Breast epithelium (tissue), 4 donors: Measurements from ENCODE around the gene FCER2. TPM values are rescaled to one million over a fixed set of nuclear protein-coding genes. Genes with fewer than 3 reads are reported as not detected.

Experiments
- DNase-seq, 2 donors: peaks; one replicate each; pipeline ENCODE4 v3.0.0-alpha.2; 2019; ENCODE audit warnings: low spot score in 2 of 2
- H3K27ac ChIP-seq, 2 donors: fragments of 200-600 bp; sonication (generic) in 1 of 2; one replicate each; pipeline ENCODE4 v1.5.1; 2016 to 2019; ENCODE audit warnings: mild to moderate bottlenecking in 1 of 2
- H3K27me3 ChIP-seq, 2 donors: fragments of 200-600 bp; sonication (generic) in 1 of 2; one replicate each; pipeline versions ENCODE4 v1.5.1 to v1.6.0; 2017 to 2019; ENCODE audit warnings: control low read depth in 1 of 2, mild to moderate bottlenecking in 1 of 2
- H3K36me3 ChIP-seq: fragments of 200-600 bp; one replicate; pipeline ENCODE4 v1.5.1; 2019
- H3K4me1 ChIP-seq, 2 donors: fragments of 200-600 bp; sonication (generic); one replicate each; pipeline ENCODE4 v1.5.1; 2016 to 2019; ENCODE audit warnings: control low read depth in 1 of 2
- H3K4me3 ChIP-seq, 3 donors: fragments of 200-600 bp; sonication (generic); 1 replicate in 2 of 3; 2 replicates in 1 of 3; pipeline ENCODE4 v1.5.1; 2016 to 2019; ENCODE audit warnings: mild to moderate bottlenecking in 3 of 3, moderate library complexity in 2 of 3
- H3K9me3 ChIP-seq, 2 donors: fragments of 200-600 bp; sonication (generic) in 1 of 2; one replicate each; pipeline ENCODE4 v1.5.1; 2016 to 2019; ENCODE audit warnings: control low read depth in 1 of 2
- CTCF ChIP-seq, 3 donors: fragments of 450-650 bp; IDR thresholded peaks; one replicate each; pipeline ENCODE4 v1.5.1; 2016 to 2017; ENCODE audit warnings: antibody characterized with exemption in 3 of 3, mild to moderate bottlenecking in 3 of 3, moderate library complexity in 3 of 3
- POLR2A ChIP-seq: fragments of 450-650 bp; IDR thresholded peaks from one replicate; pipeline ENCODE4 v1.6.1; 2016; ENCODE audit warnings: antibody characterized with exemption, mild to moderate bottlenecking, moderate library complexity
- POLR2AphosphoS5 ChIP-seq, 3 donors: sonication (generic); formaldehyde crosslinking; IDR thresholded peaks; one replicate each; pipeline ENCODE4 v1.6.1; 2017; ENCODE audit warnings: antibody characterized with exemption in 3 of 3
- intact Hi-C: fragments of 100-400 bp; cut with DNase I; formaldehyde crosslinking; loops from one replicate; pipeline ENCODE4 v1.15.1; 2023; ENCODE audit warnings: low total_unique reads
- total RNA-seq, 3 donors: library from RNA; depleted of rRNA; stranded (reverse); fragments of >200 nt; gene quantifications; one replicate each; pipeline ENCODE4 v1.1.0, GENCODE V29; 2016

FCER2 gene
- total RNA-seq, 3 donors from 2014 or later = 0.29 to 0.48 TPM; not detected in 1

GRCh38 chr19:7705387-7706187, 3.7 kb upstream of the FCER2 start:
- no peaks in the 10 kb centered on the region for H3K36me3 ChIP-seq
- intact Hi-C loops = no loop called here
- H3K9me3 ChIP-seq = no peaks in the 10 kb centered on the region
- H3K27me3 ChIP-seq = peaks cover 0 to 21% of the 10 kb centered on the region in 2 donors
- no peaks in the 10 kb centered on the region for H3K4me1 ChIP-seq
- DNase-seq = peak in 1 of 2 donors; percentile 18
- H3K4me3 ChIP-seq = no peak overlapping the region
- TF ChIP-seq POLR2A (no peak), POLR2AphosphoS5 (IDR thresholded peaks at IDR 0.05) (no peak), CTCF (IDR thresholded peaks at IDR 0.05) (no peak)
- H3K27ac ChIP-seq = peak overlapping the region in 1 of 2 donors; percentile 43

DNA sequence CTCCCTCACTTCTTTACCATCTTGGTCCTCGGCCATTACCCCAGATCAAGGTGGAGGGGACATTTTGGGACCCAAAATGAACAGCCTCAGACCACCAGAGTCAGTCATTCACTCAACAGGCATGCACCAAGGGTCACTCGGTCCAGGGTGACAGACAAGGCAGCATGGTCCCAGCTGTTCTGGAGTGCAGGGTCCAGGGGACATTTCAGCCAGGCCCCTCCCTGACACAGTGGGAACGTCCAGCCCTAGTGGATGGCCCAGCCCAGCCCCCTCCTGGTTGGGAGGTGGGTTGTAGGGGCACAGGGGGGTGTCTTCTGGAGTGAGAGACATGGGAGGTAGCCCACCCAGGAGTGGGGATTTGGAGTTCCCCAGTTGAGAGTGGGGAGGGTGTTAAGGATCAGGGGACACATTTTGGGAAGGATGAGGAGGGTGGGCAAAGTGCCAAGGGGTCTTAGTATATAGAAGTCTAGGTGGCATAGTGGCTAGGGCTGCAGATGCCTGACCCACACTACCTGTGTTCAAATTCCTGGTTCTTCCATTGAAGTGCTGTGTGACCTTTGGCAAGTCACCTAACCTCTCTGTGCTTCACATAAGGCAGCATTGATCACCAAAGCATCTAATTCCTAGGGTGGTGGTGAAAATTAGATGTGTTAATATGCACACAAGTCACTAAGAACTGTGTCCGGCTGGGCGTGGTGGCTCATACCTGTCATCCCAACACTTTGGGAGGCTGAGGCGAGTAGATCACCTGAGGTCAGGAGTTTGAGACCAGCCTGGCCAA, 2.5 kb upstream of the FCER2 start:
- peaks cover 0 to 30% of the 10 kb centered on the region in 2 donors for H3K27me3 ChIP-seq
- TF ChIP-seq POLR2A (no peak), POLR2AphosphoS5 (IDR thresholded peaks at IDR 0.05) (no peak), CTCF (IDR thresholded peaks at IDR 0.05) (no peak)
- intact Hi-C loops = no loop called here

GRCh38 chr19:7703332-7703731, 1.4 kb upstream of the FCER2 start:
- no peak for TF ChIP-seq POLR2A
- TF ChIP-seq CTCF (IDR thresholded peaks at IDR 0.05) = no peak
- no peak for TF ChIP-seq POLR2AphosphoS5 (IDR thresholded peaks at IDR 0.05)
- Histone ChIP-seq H3K27me3 (peaks cover 0 to 40% of the 10 kb centered on the region in 2 donors), H3K4me1 (no peaks in the 10 kb centered on the region), H3K36me3 (no peaks in the 10 kb centered on the region), H3K4me3 (no peak overlapping the region), H3K9me3 (no peaks in the 10 kb centered on the region), H3K27ac (no peak overlapping the region)
- DNase-seq = no peak
- intact Hi-C loops = no loop called here

More for the DNA sequence above, 2.5 kb upstream of the FCER2 start:
- no peaks in the 10 kb centered on the region for H3K36me3 ChIP-seq
- no peaks in the 10 kb centered on the region for H3K4me1 ChIP-seq
- no peak for DNase-seq
- H3K9me3 ChIP-seq = no peaks in the 10 kb centered on the region
- H3K27ac ChIP-seq = no peak overlapping the region
- H3K4me3 ChIP-seq = no peak overlapping the region

GRCh38 chr19:7701049-7701653, 780 bp downstream of the FCER2 start:
- H3K4me1 ChIP-seq = no peaks in the 10 kb centered on the region
- H3K4me3 ChIP-seq = no peak overlapping the region
- no peak for DNase-seq
- H3K9me3 ChIP-seq = no peaks in the 10 kb centered on the region
- no peak overlapping the region for H3K27ac ChIP-seq
- peaks cover 0 to 58% of the 10 kb centered on the region in 2 donors for H3K27me3 ChIP-seq
- H3K36me3 ChIP-seq = no peaks in the 10 kb centered on the region
- intact Hi-C loops = no loop called here
- TF ChIP-seq CTCF (IDR thresholded peaks at IDR 0.05) (no peak), POLR2AphosphoS5 (IDR thresholded peaks at IDR 0.05) (no peak), POLR2A (no peak)
